Measurements from ENCODE around the gene SLC5A1.

Gene SLC5A1

GRCh38 chr22:32020117-32020516 is 22.9 kb upstream of the SLC5A1 start:
- TF ChIP-seq ZNF8 (CRISPR knock-in tag; IDR thresholded peaks at IDR 0.05) (no peak), ZNF70 (CRISPR knock-in tag; IDR thresholded peaks at IDR 0.05) (no peak), CSRNP3 (CRISPR knock-in tag; IDR thresholded peaks at IDR 0.05) (no peak), POU6F1 (CRISPR knock-in tag; IDR thresholded peaks at IDR 0.05; ENCODE audit: borderline replicate concordance, low read depth) (no peak), SNAI2 (CRISPR knock-in tag; IDR thresholded peaks at IDR 0.05) (no peak), OSR1 (CRISPR knock-in tag; IDR thresholded peaks at IDR 0.05) (no peak), PATZ1 (CRISPR knock-in tag; IDR thresholded peaks at IDR 0.05; ENCODE audit: borderline replicate concordance) (no peak), ESRRG (CRISPR knock-in tag; IDR thresholded peaks at IDR 0.05) (no peak), ZNF565 (CRISPR knock-in tag; conservative IDR thresholded peaks at IDR 0.05; ENCODE audit: low read depth) (no peak)
- ATAC-seq, result no peak

GRCh38 chr22:32021716-32022115 is 21.3 kb upstream of the SLC5A1 start:
- ATAC-seq, result no peak
- TF ChIP-seq TOX (CRISPR knock-in tag; IDR thresholded peaks at IDR 0.05; ENCODE audit: borderline replicate concordance) (no peak), TCF4 (CRISPR knock-in tag; IDR thresholded peaks at IDR 0.05; ENCODE audit: borderline replicate concordance) (no peak), BACH2 (CRISPR knock-in tag; IDR thresholded peaks at IDR 0.05; ENCODE audit: borderline replicate concordance) (no peak), ZNF70 (CRISPR knock-in tag; IDR thresholded peaks at IDR 0.05) (no peak), PPARA (CRISPR knock-in tag; IDR thresholded peaks at IDR 0.05; ENCODE audit: borderline replicate concordance) (no peak), CREB5 (CRISPR knock-in tag; IDR thresholded peaks at IDR 0.05; ENCODE audit: low read depth) (no peak), SNAI2 (CRISPR knock-in tag; IDR thresholded peaks at IDR 0.05) (no peak), CSDC2 (CRISPR knock-in tag; IDR thresholded peaks at IDR 0.05) (no peak), OSR1 (CRISPR knock-in tag; IDR thresholded peaks at IDR 0.05) (no peak), ZFP30 (CRISPR knock-in tag; IDR thresholded peaks at IDR 0.05) (no peak), ESRRG (CRISPR knock-in tag; IDR thresholded peaks at IDR 0.05) (no peak), ISL1 (CRISPR knock-in tag; IDR thresholded peaks at IDR 0.05) (no peak), ZNF8 (CRISPR knock-in tag; IDR thresholded peaks at IDR 0.05) (no peak), TSHZ2 (CRISPR knock-in tag; IDR thresholded peaks at IDR 0.05) (no peak)

GRCh38 chr22:32023251-32023827 is 19.7 kb upstream of the SLC5A1 start:
- no peak for ATAC-seq
- TF ChIP-seq ISL1 (CRISPR knock-in tag; IDR thresholded peaks at IDR 0.05) (no peak), OSR1 (CRISPR knock-in tag; IDR thresholded peaks at IDR 0.05) (no peak), SNAI2 (CRISPR knock-in tag; IDR thresholded peaks at IDR 0.05) (no peak), POU6F1 (CRISPR knock-in tag; IDR thresholded peaks at IDR 0.05; ENCODE audit: borderline replicate concordance, low read depth) (no peak), CREB5 (CRISPR knock-in tag; IDR thresholded peaks at IDR 0.05; ENCODE audit: low read depth) (no peak), TSHZ2 (CRISPR knock-in tag; IDR thresholded peaks at IDR 0.05) (no peak), CSDC2 (CRISPR knock-in tag; IDR thresholded peaks at IDR 0.05) (no peak), PATZ1 (CRISPR knock-in tag; IDR thresholded peaks at IDR 0.05; ENCODE audit: borderline replicate concordance) (no peak), ZNF70 (CRISPR knock-in tag; IDR thresholded peaks at IDR 0.05) (no peak)
